Neural progenitor cell (in vitro differentiated cells): ENCODE data around the gene JMJD8. TPM values are rescaled to one million over a fixed set of nuclear protein-coding genes. Genes with fewer than 3 reads are reported as not detected.

Experiments used
- DNase-seq: peaks from one replicate; pipeline ENCODE4 v3.0.0-alpha.2; 2016; ENCODE audit warnings: low spot score
- H2AFZ ChIP-seq: fragments of 200-600 bp; sonication (generic); replicated peaks from 2 replicates; pipeline ENCODE4 v1.6.1; 2016; ENCODE audit warnings: antibody characterized with exemption
- H3F3A ChIP-seq: fragments of 200-600 bp; sonication (generic); 2 replicates; pipeline ENCODE4 v1.6.1; 2016; ENCODE audit warnings: antibody characterized with exemption, low read depth
- H3K27ac ChIP-seq: fragments of 200-600 bp; sonication (generic); 2 replicates; pipeline ENCODE4 v1.5.1; 2016; ENCODE audit warnings: mild to moderate bottlenecking
- H3K27me3 ChIP-seq: fragments of 200-600 bp; sonication (generic); 2 replicates; pipeline ENCODE4 v1.6.1; 2016; ENCODE audit warnings: mild to moderate bottlenecking, moderate library complexity
- H3K36me3 ChIP-seq: fragments of 200-600 bp; sonication (generic); 2 replicates; pipeline ENCODE4 v1.5.1; 2016
- H3K4me1 ChIP-seq: fragments of 200-600 bp; sonication (generic); 2 replicates; pipeline ENCODE4 v1.6.1; 2016; ENCODE audit warnings: mixed run types
- H3K4me2 ChIP-seq: fragments of 200-600 bp; sonication (generic); 2 replicates; pipeline ENCODE4 v1.6.1; 2016
- H3K4me3 ChIP-seq: fragments of 200-600 bp; sonication (generic); 2 replicates; pipeline ENCODE4 v1.5.1; 2016
- H3K79me2 ChIP-seq: fragments of 200-600 bp; sonication (generic); 2 replicates; pipeline ENCODE4 v1.6.1; 2016; ENCODE audit warnings: low read depth
- H3K9ac ChIP-seq: fragments of 200-600 bp; sonication (generic); 2 replicates; pipeline ENCODE4 v1.6.1; 2016
- H3K9me3 ChIP-seq: fragments of 200-600 bp; sonication (generic); 2 replicates; pipeline ENCODE4 v1.5.1; 2016; ENCODE audit warnings: low read depth
- H4K20me1 ChIP-seq: fragments of 200-600 bp; sonication (generic); 2 replicates; pipeline ENCODE4 v1.6.1; 2016; ENCODE audit warnings: low read depth
- H3K27ac Mint-ChIP-seq: 3 replicates; pipeline ENCODE4 v1.8.0; 2021; ENCODE audit warnings: mixed read lengths
- H3K27me3 Mint-ChIP-seq: 2 replicates; pipeline ENCODE4 v1.8.0; 2022; ENCODE audit warnings: low read depth, mild to moderate bottlenecking, inconsistent platforms, moderate library complexity, mixed read lengths; ENCODE audit not compliant: insufficient read depth
- H3K36me3 Mint-ChIP-seq: 3 replicates; pipeline ENCODE4 v1.8.0; 2021; ENCODE audit warnings: mixed read lengths
- H3K4me1 Mint-ChIP-seq: 3 replicates; pipeline ENCODE4 v1.8.0; 2021; ENCODE audit warnings: mixed read lengths
- H3K4me3 Mint-ChIP-seq: 3 replicates; pipeline ENCODE4 v1.8.0; 2021; ENCODE audit warnings: mild to moderate bottlenecking, moderate library complexity, mixed read lengths
- H3K9me3 Mint-ChIP-seq: 3 replicates; pipeline ENCODE4 v1.8.0; 2020; ENCODE audit warnings: mixed read lengths
- EZH2 ChIP-seq: fragments of 200-600 bp; sonication (generic); IDR thresholded peaks from 2 replicates; pipeline ENCODE4 v1.6.1; 2017; ENCODE audit warnings: antibody characterized with exemption, mild to moderate bottlenecking, moderate library complexity
- EZH2phosphoT487 ChIP-seq: fragments of 200-600 bp; sonication (generic); IDR thresholded peaks from 2 replicates; pipeline ENCODE4 v1.6.1; 2017; ENCODE audit warnings: antibody characterized with exemption
- total RNA-seq: library from RNA; depleted of rRNA; stranded (reverse); fragments of >200 nt; gene quantifications from 2 replicates; pipeline ENCODE4 v1.2.3, GENCODE V29; 2015; ENCODE audit warnings: low replicate concordance
- TF ChIP-seq, protein P1 (sequence below): fragments of 200-600 bp; sonication (generic); IDR thresholded peaks from 2 replicates; pipeline ENCODE4 v1.5.1; 2017; ENCODE audit warnings: antibody characterized with exemption, mild to moderate bottlenecking

Gene JMJD8
- total RNA-seq, 1 donor from 2014 or later: 32.1 TPM

DNA sequence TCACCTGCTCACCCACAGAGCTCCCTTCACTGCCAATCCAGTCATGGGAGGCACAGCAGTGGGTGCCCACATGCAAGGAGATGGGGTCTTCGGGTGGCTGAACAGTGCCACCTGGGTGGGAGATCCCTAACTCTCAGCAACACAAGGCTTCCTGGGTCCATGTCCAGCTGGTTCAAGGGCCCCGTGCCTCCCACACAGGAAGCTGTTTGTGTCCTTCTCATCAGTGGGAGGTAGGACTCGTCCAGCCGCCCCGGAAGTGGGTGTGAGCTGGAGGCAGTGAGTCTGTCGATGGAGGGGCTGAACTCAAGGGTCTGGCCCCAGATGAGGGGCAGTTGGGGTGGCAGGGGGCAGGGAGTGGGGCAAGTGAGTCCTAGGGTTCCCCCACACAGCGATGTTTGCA, 19.9 kb upstream of the JMJD8 start:
- Histone ChIP-seq H4K20me1 (peaks cover 73% of the 10 kb centered on the region), H2AFZ (no peak overlapping the region)
- TF ChIP-seq EZH2phosphoT487 (no peak), EZH2 (no peak)
- TF ChIP-seq, protein P1, sequence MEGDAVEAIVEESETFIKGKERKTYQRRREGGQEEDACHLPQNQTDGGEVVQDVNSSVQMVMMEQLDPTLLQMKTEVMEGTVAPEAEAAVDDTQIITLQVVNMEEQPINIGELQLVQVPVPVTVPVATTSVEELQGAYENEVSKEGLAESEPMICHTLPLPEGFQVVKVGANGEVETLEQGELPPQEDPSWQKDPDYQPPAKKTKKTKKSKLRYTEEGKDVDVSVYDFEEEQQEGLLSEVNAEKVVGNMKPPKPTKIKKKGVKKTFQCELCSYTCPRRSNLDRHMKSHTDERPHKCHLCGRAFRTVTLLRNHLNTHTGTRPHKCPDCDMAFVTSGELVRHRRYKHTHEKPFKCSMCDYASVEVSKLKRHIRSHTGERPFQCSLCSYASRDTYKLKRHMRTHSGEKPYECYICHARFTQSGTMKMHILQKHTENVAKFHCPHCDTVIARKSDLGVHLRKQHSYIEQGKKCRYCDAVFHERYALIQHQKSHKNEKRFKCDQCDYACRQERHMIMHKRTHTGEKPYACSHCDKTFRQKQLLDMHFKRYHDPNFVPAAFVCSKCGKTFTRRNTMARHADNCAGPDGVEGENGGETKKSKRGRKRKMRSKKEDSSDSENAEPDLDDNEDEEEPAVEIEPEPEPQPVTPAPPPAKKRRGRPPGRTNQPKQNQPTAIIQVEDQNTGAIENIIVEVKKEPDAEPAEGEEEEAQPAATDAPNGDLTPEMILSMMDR: no peak

DNA sequence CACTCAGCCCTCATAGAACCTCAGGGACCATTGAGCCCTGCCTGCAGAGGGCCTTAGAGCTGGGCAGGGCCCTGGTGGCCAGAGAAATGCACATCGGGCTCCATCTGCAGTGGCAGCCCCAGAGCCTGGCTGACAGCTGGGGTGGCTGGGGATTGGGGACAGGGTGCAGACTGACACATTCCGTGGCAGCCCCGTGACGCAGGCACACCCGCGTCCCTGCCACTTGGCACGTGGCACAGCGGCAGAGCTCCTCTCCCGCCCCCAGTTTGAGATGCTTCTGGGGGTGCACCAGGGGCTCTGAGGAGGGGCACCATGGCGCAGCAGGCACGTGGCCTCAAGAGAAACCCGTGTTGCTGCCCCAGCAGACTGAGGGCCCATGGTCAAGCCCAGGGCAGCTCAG, 19.3 kb upstream of the JMJD8 start:
- Histone ChIP-seq H3K4me3 (no peak overlapping the region), H4K20me1 (peaks cover 75% of the 10 kb centered on the region), H3K9me3 (no peaks in the 10 kb centered on the region), H2AFZ (no peak overlapping the region), H3F3A (peaks cover 13% of the 10 kb centered on the region), H3K4me2 (no peak overlapping the region), H3K9ac (no peak overlapping the region), H3K79me2 (no peaks in the 10 kb centered on the region), H3K4me1 (no peaks in the 10 kb centered on the region), H3K27ac (no peak overlapping the region), H3K36me3 (no peaks in the 10 kb centered on the region), H3K27me3 (peaks cover 100% of the 10 kb centered on the region)
- Mint-ChIP-seq H3K9me3 (no peaks in the 10 kb centered on the region), H3K4me3 (no peak overlapping the region), H3K27me3 (peaks cover 57% of the 10 kb centered on the region), H3K27ac (no peak overlapping the region), H3K36me3 (no peaks in the 10 kb centered on the region), H3K4me1 (peaks cover 3% of the 10 kb centered on the region)
- no peak for DNase-seq
- TF ChIP-seq, protein P1: no peak
- TF ChIP-seq EZH2 (no peak), EZH2phosphoT487 (no peak)

More for the DNA sequence above, 19.9 kb upstream of the JMJD8 start:
- no peak overlapping the region for H3K4me3 ChIP-seq
- H3F3A ChIP-seq: peaks cover 13% of the 10 kb centered on the region
- H3K4me2 ChIP-seq: no peak overlapping the region
- peaks cover 100% of the 10 kb centered on the region for H3K27me3 ChIP-seq
- Mint-ChIP-seq H3K27me3 (peaks cover 56% of the 10 kb centered on the region), H3K4me3 (no peak overlapping the region), H3K27ac (no peak overlapping the region), H3K4me1 (peaks cover 9% of the 10 kb centered on the region), H3K9me3 (no peaks in the 10 kb centered on the region), H3K36me3 (no peaks in the 10 kb centered on the region)
- no peaks in the 10 kb centered on the region for H3K9me3 ChIP-seq
- no peaks in the 10 kb centered on the region for H3K79me2 ChIP-seq
- no peaks in the 10 kb centered on the region for H3K36me3 ChIP-seq
- DNase-seq: no peak
- no peak overlapping the region for H3K27ac ChIP-seq
- H3K9ac ChIP-seq: no peak overlapping the region
- H3K4me1 ChIP-seq: no peaks in the 10 kb centered on the region

GRCh38 chr16:702341-702740, 18.2 kb upstream of the JMJD8 start:
- H3K79me2 ChIP-seq: no peaks in the 10 kb centered on the region
- TF ChIP-seq, protein P1: no peak
- no peak for TF ChIP-seq EZH2
- no peak for TF ChIP-seq EZH2phosphoT487
- no peak overlapping the region for H3K4me3 ChIP-seq
- no peak overlapping the region for H2AFZ ChIP-seq
- Mint-ChIP-seq H3K27me3 (peaks cover 48% of the 10 kb centered on the region), H3K27ac (no peak overlapping the region), H3K9me3 (no peaks in the 10 kb centered on the region), H3K4me1 (no peaks in the 10 kb centered on the region), H3K4me3 (peak overlapping the region; percentile 44), H3K36me3 (no peaks in the 10 kb centered on the region)
- peaks cover 100% of the 10 kb centered on the region for H3K27me3 ChIP-seq
- no peaks in the 10 kb centered on the region for H3K36me3 ChIP-seq
- no peak overlapping the region for H3K9ac ChIP-seq
- DNase-seq: no peak
- no peaks in the 10 kb centered on the region for H3K4me1 ChIP-seq
- H4K20me1 ChIP-seq: peaks cover 75% of the 10 kb centered on the region
- H3K9me3 ChIP-seq: no peaks in the 10 kb centered on the region
- peaks cover 13% of the 10 kb centered on the region for H3F3A ChIP-seq
- H3K27ac ChIP-seq: no peak overlapping the region
- no peak overlapping the region for H3K4me2 ChIP-seq
